WTC11 (cell line): Measurements from ENCODE around the gene IFNE. TPM values are rescaled to one million over a fixed set of nuclear protein-coding genes. Genes with fewer than 3 reads are reported as not detected.

Source experiments
- ATAC-seq: fragments of 200-7000 bp; cut with Tn5 transposase; 2 replicates; pipeline ENCODE4 v1.10.0; 2021; ENCODE audit warnings: mild to moderate bottlenecking, moderate library complexity
- CTCF ChIA-PET: fragments of 300-600 bp; sonication (Branson Sonifier 250); formaldehyde crosslinking; loops from one replicate; lab custom pipeline; 2021; ENCODE audit warnings: antibody characterized with exemption; lab: Charles Lee
- POLR2A ChIA-PET: fragments of 350-600 bp; sonication (Branson Sonifier 250); formaldehyde crosslinking; loops from one replicate; lab custom pipeline; 2021; ENCODE audit warnings: antibody characterized with exemption; lab: Charles Lee
- DNase-seq: peaks from one replicate; pipeline ENCODE4 v3.0.0; 2021; ENCODE audit warnings: low spot score
- H3K27ac Mint-ChIP-seq: 2 replicates; pipeline ENCODE4 v1.8.0; 2021; ENCODE audit warnings: mixed read lengths
- H3K27me3 Mint-ChIP-seq: 2 replicates; pipeline ENCODE4 v1.8.0; 2021; ENCODE audit warnings: low read depth, mild to moderate bottlenecking, moderate library complexity, mixed read lengths
- H3K36me3 Mint-ChIP-seq: 2 replicates; pipeline ENCODE4 v1.8.0; 2021; ENCODE audit warnings: mixed read lengths
- H3K4me1 Mint-ChIP-seq: 2 replicates; pipeline ENCODE4 v1.8.0; 2022; ENCODE audit warnings: mixed read lengths
- H3K4me3 Mint-ChIP-seq: 2 replicates; pipeline ENCODE4 v1.8.0; 2021; ENCODE audit warnings: mild to moderate bottlenecking, moderate library complexity, mixed read lengths
- H3K9me3 Mint-ChIP-seq: 2 replicates; pipeline ENCODE4 v1.8.0; 2021; ENCODE audit warnings: mixed read lengths
- CBFB ChIP-seq: sonication (generic); formaldehyde crosslinking; IDR thresholded peaks from 2 replicates; pipeline ENCODE4 v1.8.1; 2022; ENCODE audit warnings: mild to moderate bottlenecking, low read depth, missing genetic modification reagents
- EMX1 ChIP-seq: fragments of 250-450 bp; sonication (Bioruptor Pico); IDR thresholded peaks from 2 replicates; pipeline ENCODE4 v1.8.0; 2021; ENCODE audit warnings: mild to moderate bottlenecking
- ESRRA ChIP-seq: sonication (generic); formaldehyde crosslinking; IDR thresholded peaks from 2 replicates; pipeline ENCODE4 v1.8.1; 2022; ENCODE audit warnings: mild to moderate bottlenecking, missing genetic modification reagents, borderline replicate concordance
- FOXP4 ChIP-seq: sonication (generic); formaldehyde crosslinking; IDR thresholded peaks from 2 replicates; pipeline ENCODE4 v1.8.0; 2022; ENCODE audit warnings: mild to moderate bottlenecking, missing genetic modification reagents
- KAT7 ChIP-seq: sonication (generic); formaldehyde crosslinking; IDR thresholded peaks from 2 replicates; pipeline ENCODE4 v1.8.1; 2023; ENCODE audit warnings: missing genetic modification reagents, mild to moderate bottlenecking, borderline replicate concordance
- NFATC4 ChIP-seq: fragments of 250-450 bp; sonication (Bioruptor Pico); IDR thresholded peaks from 2 replicates; pipeline ENCODE4 v1.9.0; 2021; ENCODE audit warnings: mild to moderate bottlenecking
- NR1H2 ChIP-seq: sonication (generic); formaldehyde crosslinking; IDR thresholded peaks from 2 replicates; pipeline ENCODE4 v1.9.0; 2021; ENCODE audit warnings: mild to moderate bottlenecking, moderate library complexity, missing genetic modification reagents
- PRDM15 ChIP-seq: sonication (generic); formaldehyde crosslinking; IDR thresholded peaks from 2 replicates; pipeline ENCODE4 v1.8.0; 2022; ENCODE audit warnings: missing genetic modification reagents
- PRRX2 ChIP-seq: fragments of 250-450 bp; sonication (Bioruptor Pico); IDR thresholded peaks from 2 replicates; pipeline ENCODE4 v1.8.0; 2021; ENCODE audit warnings: mild to moderate bottlenecking
- RORB ChIP-seq: fragments of 250-450 bp; sonication (Bioruptor Pico); IDR thresholded peaks from 2 replicates; pipeline ENCODE4 v1.9.0; 2021; ENCODE audit warnings: mild to moderate bottlenecking
- SMAD3 ChIP-seq: sonication (generic); formaldehyde crosslinking; IDR thresholded peaks from 2 replicates; pipeline ENCODE4 v1.8.0; 2022; ENCODE audit warnings: missing genetic modification reagents, mild to moderate bottlenecking, borderline replicate concordance
- TCF7 ChIP-seq: sonication (generic); formaldehyde crosslinking; IDR thresholded peaks from 2 replicates; pipeline ENCODE4 v1.8.0; 2022; ENCODE audit warnings: mild to moderate bottlenecking, low read depth, missing genetic modification reagents, moderate library complexity
- ZNF232 ChIP-seq: sonication (generic); formaldehyde crosslinking; IDR thresholded peaks from 2 replicates; pipeline ENCODE4 v1.8.0; 2022; ENCODE audit warnings: mild to moderate bottlenecking, missing genetic modification reagents
- ZNF317 ChIP-seq: sonication (generic); formaldehyde crosslinking; IDR thresholded peaks from 2 replicates; pipeline ENCODE4 v1.8.1; 2023; ENCODE audit warnings: low read depth, mild to moderate bottlenecking, moderate library complexity, missing genetic modification reagents, borderline replicate concordance
- ZNF396 ChIP-seq: fragments of 250-450 bp; sonication (Bioruptor Pico); IDR thresholded peaks from 2 replicates; pipeline ENCODE4 v1.8.0; 2021; ENCODE audit warnings: mild to moderate bottlenecking, moderate library complexity, borderline replicate concordance
- total RNA-seq: library from RNA; stranded (reverse); gene quantifications from 3 replicates; pipeline ENCODE4 v1.2.3, GENCODE V29; 2021
- TF ChIP-seq, protein P1 (sequence below): fragments of 250-450 bp; sonication (Bioruptor Pico); IDR thresholded peaks from 2 replicates; pipeline ENCODE4 v1.8.0; 2021; ENCODE audit warnings: mild to moderate bottlenecking
- TF ChIP-seq, protein P2 (sequence below): fragments of 250-450 bp; sonication (Bioruptor Pico); IDR thresholded peaks from 2 replicates; pipeline ENCODE4 v1.9.0; 2021; ENCODE audit warnings: mild to moderate bottlenecking, borderline replicate concordance
- TF ChIP-seq, protein P3 (sequence below): sonication (generic); formaldehyde crosslinking; IDR thresholded peaks from 2 replicates; pipeline ENCODE4 v1.8.0; 2022; ENCODE audit warnings: mild to moderate bottlenecking, missing genetic modification reagents

Gene IFNE
- total RNA-seq, 1 experiment from 2014 or later: 0.11 TPM

DNA sequence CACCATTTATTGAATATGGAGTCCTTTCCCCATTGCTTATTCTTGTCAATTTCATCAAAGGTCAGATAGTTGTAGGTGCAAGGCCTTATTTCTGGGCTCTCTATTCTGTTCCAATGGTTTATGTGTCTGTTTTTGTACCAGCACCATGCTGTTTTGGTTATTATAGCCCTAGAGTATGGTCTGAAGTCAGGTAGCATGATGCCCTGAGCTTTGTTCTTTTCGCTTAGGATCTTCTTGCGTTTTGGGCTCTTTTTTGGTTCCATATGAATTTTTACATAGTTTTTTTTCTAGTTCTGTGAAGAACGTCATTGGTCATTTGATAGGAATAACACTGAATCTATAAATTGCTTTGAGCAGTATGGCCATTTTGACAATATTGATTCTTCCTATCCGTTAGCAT lies 40.2 kb upstream of the IFNE start:
- ChIA-PET POLR2A (no interaction called here), CTCF (no interaction called here)
- H3K27ac Mint-ChIP-seq: no peak overlapping the region
- H3K4me1 Mint-ChIP-seq: no peaks in the 10 kb centered on the region
- H3K36me3 Mint-ChIP-seq: peaks cover 39% of the 10 kb centered on the region
- TF ChIP-seq ESRRA (CRISPR knock-in tag) (no peak), FOXP4 (CRISPR knock-in tag) (no peak), NR1H2 (CRISPR knock-in tag) (no peak)
- TF ChIP-seq, protein P1, sequence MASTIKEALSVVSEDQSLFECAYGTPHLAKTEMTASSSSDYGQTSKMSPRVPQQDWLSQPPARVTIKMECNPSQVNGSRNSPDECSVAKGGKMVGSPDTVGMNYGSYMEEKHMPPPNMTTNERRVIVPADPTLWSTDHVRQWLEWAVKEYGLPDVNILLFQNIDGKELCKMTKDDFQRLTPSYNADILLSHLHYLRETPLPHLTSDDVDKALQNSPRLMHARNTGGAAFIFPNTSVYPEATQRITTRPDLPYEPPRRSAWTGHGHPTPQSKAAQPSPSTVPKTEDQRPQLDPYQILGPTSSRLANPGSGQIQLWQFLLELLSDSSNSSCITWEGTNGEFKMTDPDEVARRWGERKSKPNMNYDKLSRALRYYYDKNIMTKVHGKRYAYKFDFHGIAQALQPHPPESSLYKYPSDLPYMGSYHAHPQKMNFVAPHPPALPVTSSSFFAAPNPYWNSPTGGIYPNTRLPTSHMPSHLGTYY (CRISPR knock-in tag): no peak
- TF ChIP-seq, protein P2, sequence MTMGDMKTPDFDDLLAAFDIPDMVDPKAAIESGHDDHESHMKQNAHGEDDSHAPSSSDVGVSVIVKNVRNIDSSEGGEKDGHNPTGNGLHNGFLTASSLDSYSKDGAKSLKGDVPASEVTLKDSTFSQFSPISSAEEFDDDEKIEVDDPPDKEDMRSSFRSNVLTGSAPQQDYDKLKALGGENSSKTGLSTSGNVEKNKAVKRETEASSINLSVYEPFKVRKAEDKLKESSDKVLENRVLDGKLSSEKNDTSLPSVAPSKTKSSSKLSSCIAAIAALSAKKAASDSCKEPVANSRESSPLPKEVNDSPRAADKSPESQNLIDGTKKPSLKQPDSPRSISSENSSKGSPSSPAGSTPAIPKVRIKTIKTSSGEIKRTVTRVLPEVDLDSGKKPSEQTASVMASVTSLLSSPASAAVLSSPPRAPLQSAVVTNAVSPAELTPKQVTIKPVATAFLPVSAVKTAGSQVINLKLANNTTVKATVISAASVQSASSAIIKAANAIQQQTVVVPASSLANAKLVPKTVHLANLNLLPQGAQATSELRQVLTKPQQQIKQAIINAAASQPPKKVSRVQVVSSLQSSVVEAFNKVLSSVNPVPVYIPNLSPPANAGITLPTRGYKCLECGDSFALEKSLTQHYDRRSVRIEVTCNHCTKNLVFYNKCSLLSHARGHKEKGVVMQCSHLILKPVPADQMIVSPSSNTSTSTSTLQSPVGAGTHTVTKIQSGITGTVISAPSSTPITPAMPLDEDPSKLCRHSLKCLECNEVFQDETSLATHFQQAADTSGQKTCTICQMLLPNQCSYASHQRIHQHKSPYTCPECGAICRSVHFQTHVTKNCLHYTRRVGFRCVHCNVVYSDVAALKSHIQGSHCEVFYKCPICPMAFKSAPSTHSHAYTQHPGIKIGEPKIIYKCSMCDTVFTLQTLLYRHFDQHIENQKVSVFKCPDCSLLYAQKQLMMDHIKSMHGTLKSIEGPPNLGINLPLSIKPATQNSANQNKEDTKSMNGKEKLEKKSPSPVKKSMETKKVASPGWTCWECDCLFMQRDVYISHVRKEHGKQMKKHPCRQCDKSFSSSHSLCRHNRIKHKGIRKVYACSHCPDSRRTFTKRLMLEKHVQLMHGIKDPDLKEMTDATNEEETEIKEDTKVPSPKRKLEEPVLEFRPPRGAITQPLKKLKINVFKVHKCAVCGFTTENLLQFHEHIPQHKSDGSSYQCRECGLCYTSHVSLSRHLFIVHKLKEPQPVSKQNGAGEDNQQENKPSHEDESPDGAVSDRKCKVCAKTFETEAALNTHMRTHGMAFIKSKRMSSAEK (CRISPR knock-in tag): no peak
- H3K9me3 Mint-ChIP-seq: peaks cover 54% of the 10 kb centered on the region
- no peaks in the 10 kb centered on the region for H3K27me3 Mint-ChIP-seq
- ATAC-seq: no peak
- no peak overlapping the region for H3K4me3 Mint-ChIP-seq
- no peak for DNase-seq

DNA sequence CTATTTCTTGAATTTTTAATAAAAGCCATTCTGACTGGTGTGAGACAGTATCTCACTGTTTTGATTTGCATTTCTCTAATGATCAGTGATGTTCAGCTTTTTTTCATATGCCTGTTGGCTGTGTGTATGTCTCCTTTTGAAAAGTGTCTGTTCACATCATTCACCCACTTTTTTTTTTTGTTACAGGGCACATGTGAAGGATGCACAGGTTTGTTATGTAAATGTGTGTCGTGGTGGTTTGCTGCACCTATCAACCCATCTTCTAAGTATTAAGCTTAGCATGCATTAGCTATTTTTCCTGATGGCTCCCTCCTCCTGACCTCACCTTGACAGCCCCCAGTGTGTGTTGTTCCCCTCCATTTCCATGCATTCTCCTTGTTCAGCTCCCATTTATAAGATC lies 39.3 kb upstream of the IFNE start:
- ChIA-PET POLR2A (interaction anchor here (0.7 kb wide), 1 partner anchor 95 kb away, joined by 3 read pairs; no protein-coding TSS in a partner anchor), CTCF (no interaction called here)
- Mint-ChIP-seq H3K4me1 (no peaks in the 10 kb centered on the region), H3K9me3 (peaks cover 46% of the 10 kb centered on the region), H3K4me3 (no peak overlapping the region), H3K27me3 (no peaks in the 10 kb centered on the region), H3K36me3 (peaks cover 30% of the 10 kb centered on the region), H3K27ac (no peak overlapping the region)
- ATAC-seq (no peak), DNase-seq (no peak)
- TF ChIP-seq CBFB (CRISPR knock-in tag): no peak
- no peak for TF ChIP-seq SMAD3
- TF ChIP-seq NFATC4: no peak
- no peak for TF ChIP-seq EMX1 (CRISPR knock-in tag)
- TF ChIP-seq ZNF232 (CRISPR knock-in tag): no peak
- no peak for TF ChIP-seq KAT7 (CRISPR knock-in tag)
- TF ChIP-seq ZNF317 (CRISPR knock-in tag): no peak
- no peak for TF ChIP-seq PRRX2 (CRISPR knock-in tag)
- no peak for TF ChIP-seq RORB (CRISPR knock-in tag)
- no peak for TF ChIP-seq TCF7 (CRISPR knock-in tag)
- no peak for TF ChIP-seq PRDM15 (CRISPR knock-in tag)
- TF ChIP-seq ZNF396 (CRISPR knock-in tag): no peak
- TF ChIP-seq, protein P3, sequence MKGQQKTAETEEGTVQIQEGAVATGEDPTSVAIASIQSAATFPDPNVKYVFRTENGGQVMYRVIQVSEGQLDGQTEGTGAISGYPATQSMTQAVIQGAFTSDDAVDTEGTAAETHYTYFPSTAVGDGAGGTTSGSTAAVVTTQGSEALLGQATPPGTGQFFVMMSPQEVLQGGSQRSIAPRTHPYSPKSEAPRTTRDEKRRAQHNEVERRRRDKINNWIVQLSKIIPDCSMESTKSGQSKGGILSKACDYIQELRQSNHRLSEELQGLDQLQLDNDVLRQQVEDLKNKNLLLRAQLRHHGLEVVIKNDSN: no peak
- TF ChIP-seq, protein P2 (CRISPR knock-in tag): no peak
